DMS153 (cell line): ENCODE measurements around the gene IL12B.
"Not testable (repeated sequence)": the region's sequence is repeated elsewhere in the genome, so short reads cannot be mapped to it uniquely, and the experiment has no call there.

Experiments
- DNase-seq: peaks from one replicate; lab custom pipeline; 2025; lab: John Stamatoyannopoulos, UW

Gene IL12B

DNA sequence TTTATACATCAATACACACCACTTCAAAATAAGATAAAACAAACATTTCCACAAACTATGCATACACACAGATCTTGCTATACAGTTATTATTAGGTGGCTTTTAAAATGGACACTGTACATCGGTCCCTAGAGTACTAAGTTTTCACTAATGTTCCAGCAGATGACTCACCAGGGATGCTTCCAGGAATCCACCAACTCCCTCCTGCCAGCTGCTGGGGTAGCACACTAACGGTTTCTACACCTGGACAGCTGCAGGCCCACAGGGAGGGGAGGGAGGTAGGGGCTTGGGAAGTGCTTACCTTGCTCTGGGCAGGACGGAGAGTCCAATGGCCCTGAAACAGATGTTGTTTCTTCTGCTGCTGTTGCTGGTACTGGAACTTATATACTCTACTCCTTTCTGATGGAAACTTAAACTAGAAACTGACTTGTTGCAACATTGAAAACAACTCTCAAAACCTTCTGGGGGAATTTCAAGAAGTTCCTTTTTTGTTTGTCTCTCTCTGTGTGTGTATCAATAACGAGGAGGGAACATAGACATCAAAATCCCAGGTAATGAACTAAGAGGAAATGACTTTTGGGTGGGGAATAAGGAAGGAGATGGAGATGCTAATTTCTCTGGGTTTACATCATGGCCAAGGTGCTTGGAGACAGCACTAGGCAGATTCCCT is at the start of gene IL12B:
Gene IL12B (minus strand): TSS at position 357 of the 670 bp plus-strand sequence. CDS start 3,705 bp downstream, outside the sequence.
- no peak for DNase-seq

DNA sequence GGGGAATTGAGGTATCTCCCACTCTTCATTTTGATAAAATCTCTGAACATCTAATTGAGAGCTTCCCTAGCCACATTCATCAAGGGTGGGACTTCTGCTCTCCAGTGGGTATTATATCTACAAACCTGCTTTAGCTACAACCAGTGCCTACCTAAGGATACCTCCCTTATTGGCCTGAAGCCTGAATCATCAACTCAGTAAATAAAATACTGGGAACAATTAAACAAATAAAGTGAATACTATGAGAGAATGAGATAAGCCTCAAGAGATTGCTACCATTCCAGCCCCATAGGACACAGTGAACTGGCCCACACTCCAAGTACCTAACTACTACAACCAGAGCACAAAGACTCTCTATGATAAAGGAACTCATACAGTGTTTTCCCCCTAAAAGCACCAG is 47.4 kb upstream of the IL12B start:
- no peak for DNase-seq

DNA sequence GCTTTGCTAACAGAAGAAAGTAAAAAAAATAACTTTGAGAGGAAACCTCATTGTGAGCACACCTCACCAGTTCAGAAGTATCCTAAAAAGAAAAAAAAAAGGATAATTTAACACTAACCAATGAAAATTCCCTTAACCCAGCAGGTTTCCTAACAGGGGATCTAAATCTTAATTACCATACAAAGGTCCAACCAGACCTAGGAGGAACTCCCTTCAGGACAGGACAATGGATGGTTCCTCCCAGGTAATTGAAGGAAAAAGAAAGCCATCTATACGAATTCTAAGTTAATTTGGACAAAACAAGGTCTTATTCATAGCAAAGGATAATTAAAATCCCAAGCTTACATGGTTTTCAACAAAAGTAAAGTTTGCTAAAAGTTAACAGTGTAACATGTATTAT is 37.6 kb upstream of the IL12B start:
- not testable (repeated sequence) for DNase-seq

DNA sequence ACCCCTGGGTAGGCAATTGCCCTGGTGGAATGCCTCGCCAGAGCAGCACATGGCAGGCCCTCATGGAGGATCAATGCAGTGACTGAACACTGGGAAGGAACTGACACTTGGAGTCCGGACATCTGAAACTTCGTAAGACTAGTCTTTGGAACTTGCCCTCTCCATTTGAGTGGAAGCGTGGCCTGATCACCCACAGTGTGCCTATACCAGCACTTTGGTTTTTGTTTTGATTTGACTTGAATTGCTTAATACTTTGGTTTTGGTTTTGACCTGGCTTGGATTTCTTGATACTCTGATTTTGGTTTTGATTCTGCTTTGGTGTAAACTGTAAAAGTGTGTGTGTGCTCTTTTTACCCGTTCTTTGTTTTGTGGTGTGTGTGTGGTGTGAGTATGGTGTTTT is 36.5 kb upstream of the IL12B start:
- DNase-seq, result not testable (repeated sequence)

DNA sequence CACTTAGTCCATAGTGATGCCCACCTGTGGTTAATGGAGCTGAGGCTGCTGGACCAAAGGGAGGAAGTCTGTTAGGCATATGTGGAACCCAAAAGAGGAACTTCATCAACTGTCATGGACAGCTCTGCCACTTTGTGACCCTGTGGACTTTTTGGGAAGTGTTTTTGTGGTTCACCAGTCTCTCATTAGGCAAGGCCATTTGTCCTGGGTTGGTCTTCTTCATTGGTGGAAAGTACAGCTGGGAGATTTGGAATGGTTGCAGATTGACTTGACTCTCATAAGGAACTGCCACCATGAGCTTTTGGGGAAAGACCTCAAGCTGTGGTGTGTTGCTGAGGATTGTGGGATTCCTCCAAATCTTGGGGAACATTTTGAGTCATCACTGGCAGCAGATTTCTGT is 31.9 kb upstream of the IL12B start:
- no peak for DNase-seq

DNA sequence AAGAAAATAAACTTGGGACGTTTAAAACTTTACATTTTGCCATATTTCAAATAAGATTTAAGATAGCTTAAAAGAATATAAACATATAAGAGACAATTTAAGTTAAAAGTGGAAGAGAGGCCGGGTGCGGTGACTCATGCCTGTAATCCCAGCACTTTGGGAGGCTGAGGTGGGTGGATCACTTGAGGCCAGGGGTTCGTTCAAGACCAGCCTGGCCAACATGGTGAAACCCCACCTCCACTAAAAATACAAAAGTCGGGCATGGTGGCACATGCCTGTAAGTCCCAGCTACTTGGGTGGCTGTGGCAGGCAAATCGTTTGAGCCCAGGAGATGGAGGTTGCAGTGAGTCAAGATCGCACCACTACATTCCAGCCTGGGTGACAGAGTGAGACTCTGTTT is 29.6 kb upstream of the IL12B start:
- not testable (repeated sequence) for DNase-seq

DNA sequence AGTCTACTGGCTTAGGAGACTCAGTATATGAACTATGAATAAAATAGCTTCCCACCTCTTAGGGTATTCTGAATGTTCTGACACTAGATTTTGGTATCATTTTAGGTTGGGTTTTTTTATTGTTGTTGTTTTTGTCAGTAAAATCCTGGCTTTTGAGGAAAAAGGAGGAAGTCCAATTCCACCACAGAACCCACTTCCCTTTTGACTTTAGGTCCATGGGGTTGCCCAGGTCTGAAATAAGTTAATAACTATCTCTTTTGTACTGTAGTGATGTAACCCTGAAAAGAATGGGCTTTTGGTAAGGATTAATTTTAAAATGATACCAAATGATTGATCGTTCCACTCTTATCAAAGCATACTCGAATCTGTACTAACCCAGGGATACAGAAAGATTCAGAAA is 29.1 kb upstream of the IL12B start:
- DNase-seq, result no peak

DNA sequence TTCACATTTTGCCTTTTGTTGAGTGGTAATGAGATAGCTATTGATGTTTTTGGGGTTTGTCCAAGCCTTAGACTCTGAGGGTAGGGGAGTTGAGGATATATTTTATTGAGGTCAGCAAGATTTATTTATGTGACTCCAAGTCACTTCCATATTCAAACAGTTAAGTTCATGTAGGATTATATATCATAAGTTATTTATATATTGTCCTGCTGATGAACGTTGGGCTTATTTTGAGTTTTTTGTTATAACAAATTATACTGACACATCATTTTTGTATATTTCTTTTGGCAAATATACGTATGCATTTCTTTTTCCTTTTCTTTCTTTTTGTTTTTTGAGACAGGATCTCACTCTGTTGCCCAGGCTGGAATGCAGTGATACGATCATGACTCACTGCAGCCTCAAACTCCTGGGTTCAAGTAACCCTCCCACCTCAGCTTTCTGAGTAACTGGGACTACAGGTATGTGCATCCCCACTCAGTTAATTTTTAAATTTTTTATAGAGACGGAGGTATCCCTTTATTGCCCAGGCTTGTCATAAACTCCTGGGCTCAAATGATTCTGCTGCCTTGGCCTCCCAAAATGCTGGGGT is 23.5 kb upstream of the IL12B start:
- no peak for DNase-seq

DNA sequence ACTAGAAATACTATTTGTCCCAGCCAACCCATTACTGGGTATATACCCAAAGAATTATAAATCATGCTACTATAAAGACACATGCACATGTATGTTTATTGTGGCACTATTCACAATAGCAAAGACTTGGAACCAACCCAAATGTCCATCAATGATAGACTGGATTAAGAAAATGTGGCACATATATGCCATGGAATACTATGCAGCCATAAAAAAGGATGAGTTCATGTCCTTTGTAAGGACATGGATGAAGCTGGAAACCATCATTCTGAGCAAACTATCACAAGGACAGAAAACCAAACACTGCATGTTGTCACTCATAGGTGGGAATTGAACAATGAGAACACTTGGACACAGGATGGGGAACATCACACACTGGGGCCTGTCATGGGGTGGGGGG is 20.4 kb upstream of the IL12B start:
- not testable (repeated sequence) for DNase-seq

DNA sequence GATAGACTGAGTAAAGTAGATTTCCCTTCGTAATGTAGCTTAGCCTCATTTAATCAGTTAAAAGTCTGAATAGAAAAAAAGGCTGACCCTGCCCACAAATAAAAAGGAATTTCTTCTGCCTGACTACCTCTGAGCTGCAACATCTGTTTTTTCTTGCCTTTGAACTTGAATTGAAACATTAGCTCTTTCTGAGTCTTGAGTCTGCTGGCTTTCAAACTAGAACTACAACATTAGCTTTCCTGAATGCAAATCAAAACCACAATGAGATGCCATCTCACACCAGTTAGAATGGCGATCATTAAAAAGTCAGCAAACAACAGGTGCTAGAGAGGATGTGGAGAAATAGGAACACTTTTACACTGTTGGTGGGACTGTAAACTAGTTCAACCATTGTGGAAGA is 19.9 kb upstream of the IL12B start:
- DNase-seq, result not testable (repeated sequence)

DNA sequence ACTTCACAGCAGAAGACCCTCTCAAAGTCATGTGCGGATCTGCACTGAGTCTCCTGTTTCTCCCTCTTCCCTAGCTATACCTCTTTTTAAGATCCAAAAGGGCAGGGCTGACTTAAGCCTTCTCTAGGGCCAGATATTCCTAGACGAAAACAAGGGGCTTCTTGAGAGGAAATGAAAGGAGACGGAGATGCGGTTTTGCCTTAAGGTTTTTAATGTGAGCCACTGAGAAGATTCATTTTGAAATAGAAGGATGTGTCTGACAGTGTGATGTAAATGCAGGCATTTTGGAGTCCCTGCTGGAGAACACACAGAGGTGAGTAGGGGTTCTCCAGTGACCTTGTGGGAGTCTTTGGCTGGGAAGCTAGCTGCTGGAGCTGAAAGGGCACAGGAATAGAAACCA is 15.6 kb upstream of the IL12B start:
- no peak for DNase-seq

DNA sequence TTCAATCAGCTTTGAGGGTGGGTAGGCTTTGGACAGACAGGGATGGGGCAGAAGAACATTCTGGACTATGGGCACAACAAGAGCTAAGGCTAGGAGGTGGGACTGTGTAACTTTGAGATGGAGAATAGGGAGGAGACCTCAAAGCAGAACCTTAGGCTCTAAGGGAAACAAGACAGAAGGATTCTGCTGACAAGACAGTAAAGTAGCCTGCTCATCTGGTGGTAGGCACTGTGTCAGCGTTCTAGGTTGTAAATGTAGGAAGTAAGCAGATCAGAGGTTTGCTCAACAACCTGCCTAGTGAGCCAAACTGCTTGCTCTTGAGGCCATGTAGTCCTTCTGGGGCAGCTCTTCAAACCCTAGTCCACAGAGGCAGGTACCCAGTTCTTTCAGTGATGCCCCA is 15.0 kb upstream of the IL12B start:
- no peak for DNase-seq

DNA sequence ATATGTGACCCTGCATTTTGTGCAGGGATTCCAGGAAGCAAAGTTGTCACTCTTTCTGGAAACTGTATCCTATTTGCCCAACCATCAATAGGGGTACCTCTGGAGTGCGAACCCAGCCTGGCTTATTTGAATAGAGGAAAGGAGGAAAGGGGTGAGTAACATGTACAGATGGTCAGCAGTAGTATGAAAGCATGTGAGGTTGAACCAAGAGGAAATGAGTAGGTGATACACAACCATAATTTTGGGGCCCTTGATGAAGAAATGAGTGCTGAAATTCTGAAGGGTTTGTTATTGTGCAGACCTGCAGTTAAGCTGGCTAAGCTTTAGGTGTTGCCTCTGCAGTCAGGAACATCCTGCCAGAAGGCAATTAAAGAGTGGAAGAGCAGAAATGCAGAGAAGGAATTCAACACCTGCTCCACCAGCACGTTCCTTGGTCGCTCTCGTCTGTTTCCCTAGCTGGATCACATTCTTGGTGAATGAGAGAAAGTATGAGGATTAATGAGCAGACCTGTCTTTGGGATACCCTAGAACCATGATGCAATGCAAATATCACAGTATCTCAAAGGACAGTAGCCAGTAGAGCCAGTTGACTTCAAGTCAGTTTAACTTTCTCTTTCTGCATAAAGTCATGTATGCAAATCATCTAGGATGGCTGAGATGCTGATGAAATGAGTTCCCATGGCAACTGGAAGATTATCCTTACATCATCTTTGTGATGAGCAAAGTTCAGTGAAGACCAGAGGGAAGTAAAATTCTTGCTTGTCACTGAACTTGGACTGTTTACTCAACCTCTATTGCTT is 13.2 kb upstream of the IL12B start:
- DNase-seq, result no peak

DNA sequence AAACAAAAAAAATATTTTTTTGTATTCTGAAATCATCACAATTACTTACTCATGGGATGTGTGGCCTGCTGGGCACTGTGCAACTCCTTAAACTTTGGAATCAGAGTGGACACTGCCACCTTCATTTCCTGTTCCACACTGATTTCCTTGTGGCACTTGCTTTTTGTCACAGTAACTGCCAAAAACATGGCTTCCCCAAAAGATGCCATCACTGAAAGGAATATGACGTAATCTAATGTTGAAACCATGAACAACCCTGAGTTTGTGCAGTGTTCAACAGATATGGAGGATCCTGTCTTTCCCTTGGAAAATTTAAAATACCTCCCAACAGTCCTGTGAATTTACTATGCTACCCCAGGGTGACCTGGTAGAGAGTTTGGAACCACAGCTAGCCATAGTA is 12.6 kb upstream of the IL12B start:
- no peak for DNase-seq

DNA sequence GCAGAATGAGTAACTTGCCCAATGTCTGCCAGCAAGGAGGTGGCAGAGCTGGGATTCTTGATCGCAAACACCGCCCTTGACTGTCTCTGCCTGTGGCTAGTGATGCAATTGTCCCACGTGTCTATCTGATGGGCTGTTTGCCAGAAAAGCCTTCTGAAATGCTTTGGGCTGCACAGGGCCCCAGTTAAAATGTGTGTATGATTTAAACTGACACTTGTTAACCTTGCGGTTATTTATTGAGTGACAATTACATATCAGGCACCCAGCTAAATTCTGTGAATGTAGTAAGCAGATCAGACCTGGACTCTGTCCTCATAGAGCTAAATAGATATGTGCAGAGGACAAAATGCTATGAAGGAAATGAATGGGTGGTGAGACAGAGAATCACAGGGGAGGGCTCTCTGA is 11.6 kb upstream of the IL12B start:
- DNase-seq, result peak; percentile 46

DNA sequence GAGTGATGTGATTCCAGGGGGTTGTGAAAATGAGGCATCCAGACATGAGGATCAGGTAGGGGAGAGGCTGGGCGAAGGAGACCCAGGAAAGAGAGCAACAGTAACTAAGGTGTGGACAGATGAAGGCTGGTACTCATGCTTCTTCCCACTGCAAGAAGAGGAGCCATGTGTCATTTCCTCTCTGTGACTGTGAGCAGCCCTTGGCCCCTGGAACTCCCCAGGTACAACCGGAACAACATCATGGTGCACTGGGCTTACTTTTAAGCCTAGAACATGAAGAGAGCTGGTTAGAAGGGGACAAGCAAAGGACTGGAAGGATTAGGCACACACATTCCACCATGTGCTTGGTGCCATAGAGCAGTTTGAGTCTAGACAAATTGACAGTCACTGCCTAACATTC is 10.9 kb upstream of the IL12B start:
- DNase-seq, result no peak

DNA sequence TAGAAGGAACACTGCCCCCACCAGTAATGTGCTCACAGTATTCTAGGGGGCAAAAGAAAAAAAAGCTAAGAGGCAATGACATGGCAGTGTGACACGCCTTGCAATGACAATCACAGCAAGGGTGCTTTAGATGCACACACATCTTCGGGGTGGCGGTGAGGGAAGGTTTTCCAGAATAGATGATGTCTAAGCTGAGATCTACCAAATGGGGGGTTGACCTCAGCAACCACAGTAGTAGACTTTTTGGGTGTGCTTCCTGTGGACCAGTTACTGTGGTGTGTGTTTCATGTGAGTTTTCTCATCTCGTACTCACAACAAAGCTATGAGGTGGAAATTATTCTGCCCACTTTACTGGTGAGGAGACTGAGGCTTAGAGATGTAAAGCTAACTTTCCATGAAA is 10.2 kb upstream of the IL12B start:
- DNase-seq, result no peak

DNA sequence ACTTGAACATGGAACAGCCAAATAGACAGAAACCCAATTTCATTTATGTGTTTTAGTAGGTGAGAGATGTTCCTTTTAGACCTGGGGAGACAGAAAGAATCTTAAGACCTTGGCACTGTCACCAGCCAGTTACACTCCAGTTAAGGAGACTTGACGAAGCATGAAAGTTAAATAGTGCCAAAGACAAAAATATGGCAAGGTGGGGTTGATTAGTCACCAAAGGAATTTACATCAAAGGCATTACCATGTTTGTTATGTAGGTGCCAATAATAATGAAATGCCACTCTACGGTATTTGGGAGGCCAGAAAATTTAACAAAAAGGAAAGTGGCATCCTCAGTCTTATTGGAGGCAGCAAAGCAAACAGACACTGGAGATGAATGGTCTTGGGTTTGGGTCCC is 9.2 kb upstream of the IL12B start:
- DNase-seq, result no peak

DNA sequence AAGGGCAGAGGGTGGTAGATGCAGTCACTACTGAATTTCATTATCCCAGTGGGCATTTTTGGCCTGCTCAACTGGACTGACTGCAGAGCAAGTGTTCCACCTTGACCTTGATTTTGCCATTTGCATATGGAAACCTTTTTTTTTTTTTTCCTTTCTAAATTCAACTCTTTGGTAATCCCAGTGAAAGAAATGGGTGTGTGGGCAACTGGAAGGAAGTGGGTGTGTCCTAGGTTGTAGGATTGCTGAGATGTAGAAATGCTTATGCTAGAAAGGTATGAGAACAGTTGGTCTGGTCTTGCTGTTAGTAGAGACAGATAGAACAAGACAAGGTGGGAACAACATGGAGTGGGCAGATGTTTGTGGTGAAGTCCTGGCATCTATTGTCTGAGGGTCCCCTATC is 7.8 kb upstream of the IL12B start:
- DNase-seq, result no peak

DNA sequence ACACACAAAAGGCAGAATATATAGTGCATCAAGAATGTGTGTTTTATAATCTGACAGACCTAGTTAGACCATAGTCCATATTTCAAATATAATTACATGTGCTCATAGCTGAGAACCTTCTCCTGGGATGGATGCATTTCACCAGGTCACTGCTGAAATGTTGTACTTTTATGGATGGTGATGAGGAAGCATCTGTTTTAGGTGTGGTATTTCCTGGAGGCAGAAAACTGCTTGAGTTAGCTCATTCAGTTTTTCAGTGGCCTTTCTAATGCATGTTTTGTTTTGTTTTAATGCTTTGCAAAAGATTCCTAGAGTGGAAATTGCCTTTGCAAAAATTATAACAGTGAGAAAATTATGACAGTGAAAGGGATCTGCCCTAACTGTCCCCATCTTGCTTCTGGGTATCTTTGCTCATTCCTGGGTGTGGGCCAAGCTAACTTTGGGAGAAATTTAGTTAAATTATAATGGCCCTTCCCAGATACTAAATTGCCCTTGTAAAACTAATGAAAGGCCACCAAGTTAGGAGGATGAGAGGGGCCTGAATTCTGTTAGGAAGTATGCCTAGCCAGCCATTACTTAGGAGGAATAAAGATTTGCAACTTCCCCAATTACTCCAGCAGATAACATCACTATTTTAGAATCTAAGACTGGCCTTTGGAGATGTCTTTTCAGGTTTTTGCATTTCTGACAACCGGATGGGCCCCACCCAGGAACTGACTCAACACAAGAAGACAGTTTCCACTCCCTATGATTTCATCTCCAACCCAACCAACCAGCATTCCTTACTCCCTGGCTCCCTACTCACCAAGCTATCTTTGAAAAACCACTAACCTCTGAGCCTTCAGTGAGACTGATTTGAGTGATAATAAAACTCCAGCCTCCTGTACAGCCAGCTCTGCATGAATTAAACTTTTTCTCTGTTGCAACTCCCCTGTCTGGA is 7.0 kb upstream of the IL12B start:
- no peak for DNase-seq

DNA sequence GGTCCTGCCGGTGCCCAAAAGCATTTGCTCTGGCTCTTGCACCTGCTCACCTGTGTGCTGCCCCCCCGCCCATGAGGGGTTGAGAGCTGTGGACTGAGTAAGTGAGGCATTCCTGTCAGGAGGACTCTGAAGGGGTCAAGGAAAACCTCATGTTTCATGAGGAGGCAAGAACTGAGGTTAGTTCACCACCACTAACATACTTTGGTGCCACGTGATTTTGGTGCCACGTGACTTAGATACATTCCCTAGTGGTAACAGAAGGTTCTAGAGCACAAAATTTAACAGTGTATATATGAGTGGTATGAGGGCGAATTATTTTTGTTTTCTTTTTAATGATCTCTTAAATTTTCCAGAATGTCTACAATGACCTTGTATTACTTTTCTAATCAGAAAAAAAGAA is 6.3 kb upstream of the IL12B start:
- no peak for DNase-seq

DNA sequence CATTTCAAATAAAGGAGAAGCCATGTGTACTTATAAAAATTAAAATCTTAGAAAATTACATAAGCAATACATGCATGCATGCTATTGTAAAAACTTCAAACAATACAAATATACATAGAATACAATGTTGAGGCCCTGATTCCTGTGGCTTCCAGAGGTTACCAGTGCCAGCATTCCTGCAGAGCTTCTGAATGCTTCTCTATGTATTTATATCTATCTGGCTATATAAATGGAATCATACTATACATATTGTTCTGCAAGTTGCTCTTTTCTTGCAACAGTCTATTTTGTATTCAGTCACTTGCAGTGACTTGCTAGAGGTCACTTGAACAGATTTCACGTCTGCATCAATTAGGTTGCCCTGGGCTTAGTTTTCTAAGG is 3.2 kb upstream of the IL12B start:
- DNase-seq, result no peak
